HAP-1 (cell line): Measurements from ENCODE around the gene PNPLA2.

ENCODE experiments used
- DNase-seq, 2 experiments: peaks; one replicate each; pipeline ENCODE4 v3.0.0-alpha.2; 2016 to 2020; ENCODE audit warnings: low spot score in 2 of 2
- H3K27me3 ChIP-seq: fragments of 250-450 bp; sonication (Bioruptor Pico); 2 replicates; pipeline ENCODE4 v1.5.1; 2020; ENCODE audit warnings: low read depth, mild to moderate bottlenecking, moderate library complexity
- H3K36me3 ChIP-seq: fragments of 250-450 bp; sonication (Bioruptor Pico); replicated peaks from 2 replicates; pipeline ENCODE4 v1.5.1; 2020; ENCODE audit warnings: mild to moderate bottlenecking
- H3K4me1 ChIP-seq: fragments of 250-450 bp; sonication (Bioruptor Pico); 2 replicates; pipeline ENCODE4 v1.5.1; 2020; ENCODE audit warnings: mild to moderate bottlenecking
- H3K4me3 ChIP-seq: fragments of 250-450 bp; sonication (Bioruptor Pico); 2 replicates; pipeline ENCODE4 v1.5.1; 2020; ENCODE audit warnings: mild to moderate bottlenecking, moderate library complexity
- H3K9me3 ChIP-seq: fragments of 250-450 bp; sonication (Bioruptor Pico); 2 replicates; pipeline ENCODE4 v1.5.1; 2020; ENCODE audit warnings: mild to moderate bottlenecking, moderate library complexity
- in situ Hi-C: fragments of 300-500 bp; cut with MboI; formaldehyde crosslinking; loops from 3 replicates; pipeline ENCODE4 v1.14.3; 2020; ENCODE audit warnings: low sequenced_read_pairs, inconsistent platforms, mixed read lengths

The PNPLA2 gene

GRCh38 chr11:790721-791564 lies 27.8 kb upstream of the PNPLA2 start:
- in situ Hi-C loops = no loop called here
- H3K4me1 ChIP-seq = peaks cover 3% of the 10 kb centered on the region
- peak in 1 of 2 experiments; percentile 53 for DNase-seq
- peaks cover 24% of the 10 kb centered on the region for H3K36me3 ChIP-seq
- H3K9me3 ChIP-seq = no peaks in the 10 kb centered on the region
- no peaks in the 10 kb centered on the region for H3K27me3 ChIP-seq
- H3K4me3 ChIP-seq = no peak overlapping the region

GRCh38 chr11:791658-792534 lies 26.8 kb upstream of the PNPLA2 start:
- Histone ChIP-seq H3K4me3 (no peak overlapping the region), H3K27me3 (no peaks in the 10 kb centered on the region), H3K9me3 (no peaks in the 10 kb centered on the region), H3K4me1 (peaks cover 11% of the 10 kb centered on the region), H3K36me3 (peaks cover 24% of the 10 kb centered on the region)
- DNase-seq = no peak
- in situ Hi-C loops = no loop called here

GRCh38 chr11:792535-792821 lies 26.2 kb upstream of the PNPLA2 start:
- Histone ChIP-seq H3K36me3 (peaks cover 24% of the 10 kb centered on the region), H3K4me1 (peaks cover 12% of the 10 kb centered on the region)
- in situ Hi-C loops = no loop called here

GRCh38 chr11:792873-793272 lies 25.8 kb upstream of the PNPLA2 start:
- H3K4me1 ChIP-seq = peaks cover 12% of the 10 kb centered on the region
- in situ Hi-C loops = no loop called here

More at GRCh38 chr11:792535-792821, 26.2 kb upstream of the PNPLA2 start:
- no peak for DNase-seq
- no peak overlapping the region for H3K4me3 ChIP-seq
- no peaks in the 10 kb centered on the region for H3K9me3 ChIP-seq
- no peaks in the 10 kb centered on the region for H3K27me3 ChIP-seq

GRCh38 chr11:793556-793955 lies 25.2 kb upstream of the PNPLA2 start:
- in situ Hi-C loops = no loop called here
- Histone ChIP-seq H3K27me3 (no peaks in the 10 kb centered on the region), H3K9me3 (no peaks in the 10 kb centered on the region), H3K4me1 (peaks cover 12% of the 10 kb centered on the region), H3K36me3 (peaks cover 24% of the 10 kb centered on the region), H3K4me3 (no peak overlapping the region)
- DNase-seq = no peak

More at GRCh38 chr11:792873-793272, 25.8 kb upstream of the PNPLA2 start:
- Histone ChIP-seq H3K27me3 (no peaks in the 10 kb centered on the region), H3K4me3 (no peak overlapping the region), H3K36me3 (peaks cover 24% of the 10 kb centered on the region), H3K9me3 (no peaks in the 10 kb centered on the region)
- DNase-seq = no peak

GRCh38 chr11:794013-794765 lies 24.5 kb upstream of the PNPLA2 start:
- in situ Hi-C loops = no loop called here

GRCh38 chr11:794766-795633 lies 23.7 kb upstream of the PNPLA2 start:
- DNase-seq = no peak
- in situ Hi-C loops = no loop called here
- Histone ChIP-seq H3K36me3 (peaks cover 35% of the 10 kb centered on the region), H3K4me3 (no peak overlapping the region), H3K27me3 (no peaks in the 10 kb centered on the region), H3K9me3 (no peaks in the 10 kb centered on the region), H3K4me1 (peaks cover 12% of the 10 kb centered on the region)

More at GRCh38 chr11:794013-794765, 24.5 kb upstream of the PNPLA2 start:
- H3K27me3 ChIP-seq = no peaks in the 10 kb centered on the region
- no peak for DNase-seq
- H3K4me3 ChIP-seq = no peak overlapping the region
- no peaks in the 10 kb centered on the region for H3K9me3 ChIP-seq
- peaks cover 12% of the 10 kb centered on the region for H3K4me1 ChIP-seq
- H3K36me3 ChIP-seq = peaks cover 27% of the 10 kb centered on the region

- in situ Hi-C loops = no loop called here
- peak in 1 of 2 experiments; percentile 81 for DNase-seq
- H3K27me3 ChIP-seq = no peaks in the 10 kb centered on the region
- H3K4me3 ChIP-seq = peak overlapping the region; percentile 80
- H3K36me3 ChIP-seq = peaks cover 40% of the 10 kb centered on the region
- H3K9me3 ChIP-seq = no peaks in the 10 kb centered on the region
- peaks cover 12% of the 10 kb centered on the region for H3K4me1 ChIP-seq
Measured at GRCh38 chr11:795634-796564, 22.8 kb upstream of the PNPLA2 start.

- Histone ChIP-seq H3K4me3 (peak overlapping the region; percentile 80), H3K4me1 (peaks cover 12% of the 10 kb centered on the region), H3K27me3 (no peaks in the 10 kb centered on the region), H3K9me3 (no peaks in the 10 kb centered on the region), H3K36me3 (peaks cover 40% of the 10 kb centered on the region)
- DNase-seq = no peak
- in situ Hi-C loops = no loop called here
Measured at GRCh38 chr11:796565-797295, 22.0 kb upstream of the PNPLA2 start.

- H3K27me3 ChIP-seq = no peaks in the 10 kb centered on the region
- H3K4me3 ChIP-seq = peak overlapping the region; percentile 80
- H3K4me1 ChIP-seq = peaks cover 12% of the 10 kb centered on the region
- in situ Hi-C loops = no loop called here
- H3K9me3 ChIP-seq = no peaks in the 10 kb centered on the region
- peak; percentile 80 to 88 for DNase-seq
- peaks cover 45% of the 10 kb centered on the region for H3K36me3 ChIP-seq
Measured at GRCh38 chr11:797296-798092, 21.2 kb upstream of the PNPLA2 start.

GRCh38 chr11:798093-798713 lies 20.5 kb upstream of the PNPLA2 start, which contains the start of gene SLC25A22:
Gene SLC25A22, minus strand, starts transcription at chr11:798281. Its CDS starts 3,275 bp downstream, at chr11:795006.
- in situ Hi-C loops = no loop called here
- peaks cover 48% of the 10 kb centered on the region for H3K36me3 ChIP-seq

More at GRCh38 chr11:798093-798713, 20.5 kb upstream of the PNPLA2 start, which contains the start of gene SLC25A22:
- H3K27me3 ChIP-seq = no peaks in the 10 kb centered on the region
- H3K9me3 ChIP-seq = no peaks in the 10 kb centered on the region
- peak within 1 kb of the TSS; percentile 80 for H3K4me3 ChIP-seq
- DNase-seq = peak; percentile 69 to 89
- H3K4me1 ChIP-seq = peaks cover 12% of the 10 kb centered on the region
